ENCODE data around the gene PNMA8C.

GRCh38 chr19:46413262-46414031, 15.3 kb downstream of the PNMA8C start, which contains the start of gene CCDC8:
- TF ChIP-seq POLR2AphosphoS5 (IDR thresholded peaks at IDR 0.05): peak in 1 of 3 donors; percentile 10
- no peak for TF ChIP-seq CTCF (IDR thresholded peaks at IDR 0.05)
- no peak for TF ChIP-seq EP300 (IDR thresholded peaks at IDR 0.05)
- no peak for TF ChIP-seq POLR2A (IDR thresholded peaks at IDR 0.05)
